K562 (cell line): ENCODE measurements around the gene TCEAL9. TPM values are rescaled to one million over a fixed set of nuclear protein-coding genes. Genes with fewer than 3 reads are reported as not detected.

ENCODE experiments used
- ADNP ChIP-seq: fragments of 200-800 bp; sonication (Bioruptor generic); IDR thresholded peaks from 2 replicates; pipeline ENCODE4 v1.6.1; 2016; ENCODE audit warnings: missing genetic modification characterization, missing compliant biosample characterization
- FOXJ2 ChIP-seq: fragments of 200-800 bp; sonication (Bioruptor generic); IDR thresholded peaks from 2 replicates; pipeline ENCODE4 v1.6.1; 2016; ENCODE audit warnings: missing genetic modification characterization, missing compliant biosample characterization
- GABPB1 ChIP-seq: sonication (generic); formaldehyde crosslinking; IDR thresholded peaks from 2 replicates; pipeline ENCODE4 v1.8.0; 2022; ENCODE audit warnings: mild to moderate bottlenecking, missing genetic modification reagents
- HNRNPLL ChIP-seq: fragments of 200-400 bp; formaldehyde crosslinking; IDR thresholded peaks from 2 replicates; pipeline ENCODE4 v1.6.1; 2017; ENCODE audit warnings: low read length, low read depth, mild to moderate bottlenecking; ENCODE audit not compliant: poor library complexity, severe bottlenecking
- LARP7 ChIP-seq: fragments of 450-650 bp; IDR thresholded peaks from 2 replicates; pipeline ENCODE4 v1.6.1; 2016
- MAFG ChIP-seq: fragments of 450-650 bp; conservative IDR thresholded peaks from 2 replicates; pipeline ENCODE4 v1.6.1; 2016; ENCODE audit warnings: missing genetic modification characterization, missing compliant biosample characterization
- NR2C2 ChIP-seq, 2 experiments: fragments of 200-800 bp in 1 of 2; sonication (Bioruptor generic) in 1 of 2; sonication (generic) in 1 of 2; formaldehyde crosslinking in 1 of 2; IDR thresholded peaks; 2 replicates each; pipeline versions ENCODE4 v1.6.1 to v1.8.0; 2016 to 2022; ENCODE audit warnings: mild to moderate bottlenecking in 1 of 2, missing compliant biosample characterization in 1 of 2, missing genetic modification characterization in 1 of 2, missing genetic modification reagents in 1 of 2
- polyA plus RNA-seq, 8 experiments: library from polyadenylated mRNA; depleted of rRNA in 4 of 8; stranded (reverse) in 5 of 8; unstranded in 3 of 8; fragments of >200 nt; fragmentation: Nextera tagmentation in 2 of 8; fragmentation: Illumina TruSeq in 1 of 8; extraction: Ambion mirVana in 2 of 8; extraction: Trizol in 1 of 8; gene quantifications; 2 replicates each; pipeline versions ENCODE4 v1.2.1 to v1.2.3, GENCODE V29; 2011 to 2014; ENCODE audit warnings: inconsistent platforms in 1 of 8, missing spikeins in 1 of 8
- total RNA-seq, 7 experiments: library from RNA; depleted of rRNA in 6 of 7; stranded (reverse); fragments of >200 nt in 6 of 7; fragmentation: Illumina TruSeq in 2 of 7; extraction: Trizol in 2 of 7; gene quantifications; 2 replicates each; pipeline versions ENCODE4 v1.2.1 to v1.2.3, GENCODE V29; 2011 to 2021; ENCODE audit warnings: low replicate concordance in 1 of 7
- TF ChIP-seq, protein P1 (sequence below), 2 experiments: IDR thresholded peaks; 2 replicates each; pipeline ENCODE4 v1.6.1; 2011; ENCODE audit warnings: borderline replicate concordance in 1 of 2, control low read depth in 1 of 2, low read depth in 1 of 2, low read length in 1 of 2, mild to moderate bottlenecking in 1 of 2, mixed read lengths in 1 of 2, moderate library complexity in 1 of 2; ENCODE audit not compliant: insufficient read depth in 1 of 2, insufficient read length in 1 of 2, poor library complexity in 1 of 2, severe bottlenecking in 1 of 2; ENCODE audit errors: extremely low read depth in 1 of 2
- TF ChIP-seq, protein P2 (sequence below), 2 experiments: fragments of 450-650 bp in 1 of 2; sonication (generic) in 1 of 2; formaldehyde crosslinking in 1 of 2; IDR thresholded peaks; 2 replicates each; pipeline versions ENCODE4 v1.7.1 to v1.9.0; 2016 to 2022; ENCODE audit warnings: inconsistent platforms in 1 of 2, mild to moderate bottlenecking in 1 of 2, missing genetic modification reagents in 1 of 2
- TF ChIP-seq, protein P3 (sequence below): fragments of 450-650 bp; IDR thresholded peaks from 2 replicates; pipeline ENCODE4 v1.6.1; 2018; ENCODE audit warnings: mild to moderate bottlenecking, low read depth; ENCODE audit not compliant: partially characterized antibody
- TF ChIP-seq, protein P4 (sequence below), 2 experiments: fragments of 450-650 bp in 1 of 2; sonication (generic) in 1 of 2; formaldehyde crosslinking in 1 of 2; IDR thresholded peaks in 1 of 2; conservative IDR thresholded peaks in 1 of 2; 2 replicates each; pipeline versions ENCODE4 v1.6.1 to v1.8.1; 2016 to 2023; ENCODE audit warnings: mild to moderate bottlenecking in 2 of 2, moderate library complexity in 2 of 2, inconsistent platforms in 1 of 2, missing genetic modification reagents in 1 of 2

The TCEAL9 gene
- total and polyA plus RNA-seq, 9 of the 15 experiments (the other 6 are each of a cell fraction or from before 2014, with no cell fraction given) = 16.2 to 106 (median 69.6) TPM

DNA sequence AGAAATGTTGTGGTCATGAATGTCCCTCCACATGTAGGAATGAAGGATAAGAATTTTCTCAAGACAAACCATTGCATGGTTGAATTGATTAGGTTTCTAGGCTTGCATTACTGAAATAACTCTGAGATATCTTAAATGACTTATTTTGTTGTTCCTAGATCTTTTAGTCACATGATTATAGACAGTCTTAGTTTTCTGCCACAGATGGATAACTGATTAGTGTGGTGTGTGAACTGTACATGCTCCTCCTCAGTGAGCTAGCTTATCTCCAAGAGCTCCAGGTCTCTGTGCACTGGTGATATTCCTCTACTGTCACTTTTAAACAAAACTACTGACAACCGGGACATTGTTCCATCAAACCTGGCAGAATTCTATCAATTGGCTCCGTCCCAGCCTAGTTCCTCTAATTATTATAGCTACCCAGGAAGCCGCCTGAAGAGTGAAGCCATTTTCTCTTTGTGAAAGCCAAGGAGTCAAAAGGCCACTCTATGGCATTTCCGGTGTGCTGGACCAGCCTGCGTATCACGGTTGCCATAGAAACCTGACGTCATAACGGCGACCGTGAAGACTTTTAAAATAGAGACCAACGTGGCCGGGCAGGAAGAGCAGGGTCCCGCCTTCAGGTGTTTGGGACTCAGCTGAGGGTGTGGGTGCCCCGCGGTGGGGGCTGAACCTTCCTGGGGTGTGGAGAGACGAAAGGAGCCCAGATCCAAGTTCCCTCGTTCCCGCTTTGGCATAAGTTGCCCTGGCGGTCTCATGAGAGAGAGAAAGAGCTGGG, 48.1 kb downstream of the TCEAL9 start (continued):
- TF ChIP-seq NR2C2 (CRISPR knock-in tag; IDR thresholded peaks at IDR 0.05) (no peak), NR2C2 (tag; IDR thresholded peaks at IDR 0.05) (peak; percentile 75), FOXJ2 (tag) (peak; percentile 31; the same call in 1 of the 2 replicates), HNRNPLL (no peak), MAFG (tag) (no peak), GABPB1 (CRISPR knock-in tag) (peak; percentile 64; the same call in 1 of the 2 replicates), ADNP (tag) (no peak), LARP7 (no peak)
- TF ChIP-seq, protein P1, sequence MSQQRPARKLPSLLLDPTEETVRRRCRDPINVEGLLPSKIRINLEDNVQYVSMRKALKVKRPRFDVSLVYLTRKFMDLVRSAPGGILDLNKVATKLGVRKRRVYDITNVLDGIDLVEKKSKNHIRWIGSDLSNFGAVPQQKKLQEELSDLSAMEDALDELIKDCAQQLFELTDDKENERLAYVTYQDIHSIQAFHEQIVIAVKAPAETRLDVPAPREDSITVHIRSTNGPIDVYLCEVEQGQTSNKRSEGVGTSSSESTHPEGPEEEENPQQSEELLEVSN (IDR thresholded peaks at IDR 0.05; ENCODE audit: borderline replicate concordance in 1 of 2, extremely low read depth in 1 of 2, insufficient read depth in 1 of 2, insufficient read length in 1 of 2, low read depth in 1 of 2, low read length in 1 of 2, poor library complexity in 1 of 2, severe bottlenecking in 1 of 2) = peak in 1 of 2 experiments; percentile 58
- TF ChIP-seq, protein P2, sequence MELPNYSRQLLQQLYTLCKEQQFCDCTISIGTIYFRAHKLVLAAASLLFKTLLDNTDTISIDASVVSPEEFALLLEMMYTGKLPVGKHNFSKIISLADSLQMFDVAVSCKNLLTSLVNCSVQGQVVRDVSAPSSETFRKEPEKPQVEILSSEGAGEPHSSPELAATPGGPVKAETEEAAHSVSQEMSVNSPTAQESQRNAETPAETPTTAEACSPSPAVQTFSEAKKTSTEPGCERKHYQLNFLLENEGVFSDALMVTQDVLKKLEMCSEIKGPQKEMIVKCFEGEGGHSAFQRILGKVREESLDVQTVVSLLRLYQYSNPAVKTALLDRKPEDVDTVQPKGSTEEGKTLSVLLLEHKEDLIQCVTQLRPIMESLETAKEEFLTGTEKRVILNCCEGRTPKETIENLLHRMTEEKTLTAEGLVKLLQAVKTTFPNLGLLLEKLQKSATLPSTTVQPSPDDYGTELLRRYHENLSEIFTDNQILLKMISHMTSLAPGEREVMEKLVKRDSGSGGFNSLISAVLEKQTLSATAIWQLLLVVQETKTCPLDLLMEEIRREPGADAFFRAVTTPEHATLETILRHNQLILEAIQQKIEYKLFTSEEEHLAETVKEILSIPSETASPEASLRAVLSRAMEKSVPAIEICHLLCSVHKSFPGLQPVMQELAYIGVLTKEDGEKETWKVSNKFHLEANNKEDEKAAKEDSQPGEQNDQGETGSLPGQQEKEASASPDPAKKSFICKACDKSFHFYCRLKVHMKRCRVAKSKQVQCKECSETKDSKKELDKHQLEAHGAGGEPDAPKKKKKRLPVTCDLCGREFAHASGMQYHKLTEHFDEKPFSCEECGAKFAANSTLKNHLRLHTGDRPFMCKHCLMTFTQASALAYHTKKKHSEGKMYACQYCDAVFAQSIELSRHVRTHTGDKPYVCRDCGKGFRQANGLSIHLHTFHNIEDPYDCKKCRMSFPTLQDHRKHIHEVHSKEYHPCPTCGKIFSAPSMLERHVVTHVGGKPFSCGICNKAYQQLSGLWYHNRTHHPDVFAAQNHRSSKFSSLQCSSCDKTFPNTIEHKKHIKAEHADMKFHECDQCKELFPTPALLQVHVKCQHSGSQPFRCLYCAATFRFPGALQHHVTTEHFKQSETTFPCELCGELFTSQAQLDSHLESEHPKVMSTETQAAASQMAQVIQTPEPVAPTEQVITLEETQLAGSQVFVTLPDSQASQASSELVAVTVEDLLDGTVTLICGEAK (IDR thresholded peaks at IDR 0.05) = peak; percentile 59
- TF ChIP-seq, protein P2 (CRISPR knock-in tag; IDR thresholded peaks at IDR 0.05) = no peak
- TF ChIP-seq, protein P3, sequence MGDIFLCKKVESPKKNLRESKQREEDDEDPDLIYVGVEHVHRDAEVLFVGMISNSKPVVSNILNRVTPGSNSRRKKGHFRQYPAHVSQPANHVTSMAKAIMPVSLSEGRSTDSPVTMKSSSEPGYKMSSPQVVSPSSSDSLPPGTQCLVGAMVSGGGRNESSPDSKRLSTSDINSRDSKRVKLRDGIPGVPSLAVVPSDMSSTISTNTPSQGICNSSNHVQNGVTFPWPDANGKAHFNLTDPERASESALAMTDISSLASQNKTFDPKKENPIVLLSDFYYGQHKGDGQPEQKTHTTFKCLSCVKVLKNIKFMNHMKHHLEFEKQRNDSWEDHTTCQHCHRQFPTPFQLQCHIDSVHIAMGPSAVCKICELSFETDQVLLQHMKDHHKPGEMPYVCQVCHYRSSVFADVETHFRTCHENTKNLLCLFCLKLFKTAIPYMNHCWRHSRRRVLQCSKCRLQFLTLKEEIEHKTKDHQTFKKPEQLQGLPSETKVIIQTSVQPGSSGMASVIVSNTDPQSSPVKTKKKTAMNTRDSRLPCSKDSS = no peak
- TF ChIP-seq, protein P4, sequence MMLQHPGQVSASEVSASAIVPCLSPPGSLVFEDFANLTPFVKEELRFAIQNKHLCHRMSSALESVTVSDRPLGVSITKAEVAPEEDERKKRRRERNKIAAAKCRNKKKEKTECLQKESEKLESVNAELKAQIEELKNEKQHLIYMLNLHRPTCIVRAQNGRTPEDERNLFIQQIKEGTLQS (IDR thresholded peaks at IDR 0.05) = peak; percentile 74
- TF ChIP-seq, protein P4 (CRISPR knock-in tag; conservative IDR thresholded peaks at IDR 0.05) = no peak
